Neuronal stem cell (in vitro differentiated cells): ENCODE results near the gene TRMT44.

Experiments used
- DNase-seq: peaks from one replicate; pipeline ENCODE4 v3.0.0-alpha.2; 2013; ENCODE audit warnings: low spot score
- H2AFZ ChIP-seq: one replicate; pipeline ENCODE4 v1.6.1; 2013; ENCODE audit warnings: mild to moderate bottlenecking, low read length, inconsistent platforms
- H2AK5ac ChIP-seq: 2 replicates; pipeline ENCODE4 v1.6.1; 2013; ENCODE audit warnings: low read depth, mild to moderate bottlenecking, inconsistent platforms, low read length, moderate library complexity, mixed read lengths
- H2BK120ac ChIP-seq: 2 replicates; pipeline ENCODE4 v1.6.1; 2013; ENCODE audit warnings: low read depth, mild to moderate bottlenecking, inconsistent platforms, low read length, moderate library complexity, mixed read lengths
- H2BK12ac ChIP-seq: one replicate; pipeline ENCODE4 v1.6.1; 2013; ENCODE audit warnings: low read length, inconsistent platforms
- H2BK15ac ChIP-seq: 2 replicates; pipeline ENCODE4 v1.6.1; 2013; ENCODE audit warnings: mild to moderate bottlenecking, low read length, inconsistent platforms, mixed read lengths
- H2BK5ac ChIP-seq: one replicate; pipeline ENCODE4 v1.6.1; 2013; ENCODE audit warnings: inconsistent platforms, mild to moderate bottlenecking, low read length, moderate library complexity
- H3K14ac ChIP-seq: one replicate; pipeline ENCODE4 v1.6.1; 2013; ENCODE audit warnings: low read length, inconsistent platforms
- H3K18ac ChIP-seq: 2 replicates; pipeline ENCODE4 v1.6.1; 2013; ENCODE audit warnings: low read length, inconsistent platforms
- H3K23ac ChIP-seq: 2 replicates; pipeline ENCODE4 v1.6.1; 2013; ENCODE audit warnings: low read depth, mild to moderate bottlenecking, mixed read lengths, low read length, inconsistent platforms; ENCODE audit not compliant: poor library complexity
- H3K27ac ChIP-seq: replicated peaks from 3 replicates; pipeline ENCODE4 v1.5.1; 2013; ENCODE audit warnings: low read length, inconsistent platforms
- H3K27me3 ChIP-seq, 3 experiments: 2 replicates each; pipeline ENCODE4 v1.6.1; 2013; ENCODE audit warnings: low read length in 3 of 3, mild to moderate bottlenecking in 2 of 3, inconsistent platforms in 1 of 3, low read depth in 1 of 3, mixed read lengths in 1 of 3, moderate library complexity in 1 of 3; ENCODE audit not compliant: control insufficient read depth in 3 of 3, insufficient read depth in 3 of 3
- H3K36me3 ChIP-seq, 2 donors: replicated peaks in 1 of 2; 2 replicates each; pipeline ENCODE4 v1.6.1; 2013; ENCODE audit warnings: low read length in 2 of 2; ENCODE audit not compliant: control insufficient read depth in 2 of 2, insufficient read depth in 2 of 2
- H3K4ac ChIP-seq: 2 replicates; pipeline ENCODE4 v1.6.1; 2013; ENCODE audit warnings: inconsistent platforms, mild to moderate bottlenecking, low read length, moderate library complexity
- H3K4me1 ChIP-seq, 2 donors: 1 replicate in 1 of 2; 2 replicates in 1 of 2; pipeline ENCODE4 v1.6.1; 2013; ENCODE audit warnings: low read length in 2 of 2, low read depth in 1 of 2; ENCODE audit not compliant: control insufficient read depth in 2 of 2, insufficient read depth in 1 of 2
- H3K4me2 ChIP-seq: one replicate; pipeline ENCODE4 v1.6.1; 2013; ENCODE audit warnings: mild to moderate bottlenecking, low read length, inconsistent platforms; ENCODE audit not compliant: insufficient read depth, poor library complexity, severe bottlenecking
- H3K4me3 ChIP-seq, 2 donors: 2 replicates each; pipeline ENCODE4 v1.5.1; 2013; ENCODE audit warnings: low read length in 2 of 2, mild to moderate bottlenecking in 2 of 2, inconsistent platforms in 1 of 2, moderate library complexity in 1 of 2
- H3K79me1 ChIP-seq: one replicate; pipeline ENCODE4 v1.6.1; 2013; ENCODE audit warnings: low read depth, mild to moderate bottlenecking, inconsistent platforms, low read length, moderate library complexity
- H3K9ac ChIP-seq: one replicate; pipeline ENCODE4 v1.6.1; 2013; ENCODE audit warnings: mild to moderate bottlenecking, low read depth, low read length, inconsistent platforms; ENCODE audit not compliant: poor library complexity
- H3K9me3 ChIP-seq, 2 donors: replicated peaks in 1 of 2; 2 replicates each; pipeline versions ENCODE3 to v1.6.1; 2013; ENCODE audit warnings: low read length in 2 of 2, mild to moderate bottlenecking in 2 of 2, inconsistent platforms in 1 of 2, low read depth in 1 of 2, mixed read lengths in 1 of 2, moderate library complexity in 1 of 2; ENCODE audit not compliant: control insufficient read depth in 2 of 2, insufficient read depth in 1 of 2
- H4K8ac ChIP-seq: one replicate; pipeline ENCODE4 v1.6.1; 2013; ENCODE audit warnings: low read depth, mild to moderate bottlenecking, inconsistent platforms, low read length, moderate library complexity
- H4K91ac ChIP-seq: one replicate; pipeline ENCODE4 v1.6.1; 2013; ENCODE audit warnings: low read length, low read depth, mild to moderate bottlenecking, inconsistent platforms; ENCODE audit not compliant: poor library complexity
- WGBS, 2 donors: extraction: QIAGEN DNeasy Blood & Tissue Kit; methylation state at CpG; one replicate each; pipeline ENCODE4 v1.1.7; 2013; ENCODE audit warnings: missing lambda C conversion rate in 2 of 2, mixed read lengths in 1 of 2; ENCODE audit not compliant: insufficient read length in 2 of 2, insufficient replicate concordance in 1 of 2; ENCODE audit errors: extremely low coverage in 2 of 2; 5-methylcytosine and 5-hydroxymethylcytosine counted together

Gene TRMT44

GRCh38 chr4:8464381-8464780, 23.8 kb downstream of the TRMT44 start:
- no peak overlapping the region for H2AFZ ChIP-seq
- H3K4me1 ChIP-seq = peaks cover 0 to 5% of the 10 kb centered on the region in 2 donors
- no peak overlapping the region for H3K4me3 ChIP-seq
- no peak overlapping the region for H3K14ac ChIP-seq
- no peaks in the 10 kb centered on the region for H3K27me3 ChIP-seq
- no peak overlapping the region for H3K23ac ChIP-seq
- no peak for DNase-seq
- no peak overlapping the region for H3K27ac ChIP-seq
- no peaks in the 10 kb centered on the region for H3K79me1 ChIP-seq
- H3K9ac ChIP-seq = no peak overlapping the region
- no peak overlapping the region for H3K4ac ChIP-seq
- peaks cover 20 to 75% of the 10 kb centered on the region in 2 donors for H3K36me3 ChIP-seq
- no peak overlapping the region for H3K18ac ChIP-seq
- no peak overlapping the region for H2BK120ac ChIP-seq
- no CpG with 5 or more reads among the region's 14 CpGs for WGBS, 2 donors
- no peak overlapping the region for H2BK12ac ChIP-seq
- H4K8ac ChIP-seq = no peak overlapping the region
- no peaks in the 10 kb centered on the region for H3K9me3 ChIP-seq
- H4K91ac ChIP-seq = no peak overlapping the region
- H2BK5ac ChIP-seq = no peak overlapping the region
- H3K4me2 ChIP-seq = no peak overlapping the region
- H2BK15ac ChIP-seq = no peak overlapping the region
- H2AK5ac ChIP-seq = no peak overlapping the region

GRCh38 chr4:8465615-8466611, 25.3 kb downstream of the TRMT44 start:
- no peak overlapping the region for H2AK5ac ChIP-seq
- H4K8ac ChIP-seq = no peak overlapping the region
- H3K14ac ChIP-seq = peak overlapping the region; percentile 27
- H3K27ac ChIP-seq = no peak overlapping the region
- H2BK120ac ChIP-seq = no peak overlapping the region
- no CpG with 5 or more reads among the region's 31 CpGs for WGBS, 2 donors
- DNase-seq = no peak
- H2BK5ac ChIP-seq = no peak overlapping the region
- H3K9me3 ChIP-seq = no peaks in the 10 kb centered on the region
- no peak overlapping the region for H4K91ac ChIP-seq
- no peak overlapping the region for H2BK12ac ChIP-seq
- H3K9ac ChIP-seq = no peak overlapping the region
- H3K79me1 ChIP-seq = no peaks in the 10 kb centered on the region
- no peak overlapping the region for H3K4ac ChIP-seq
- no peak overlapping the region for H2AFZ ChIP-seq
- no peaks in the 10 kb centered on the region for H3K27me3 ChIP-seq
- no peak overlapping the region for H2BK15ac ChIP-seq
- peaks cover 0 to 5% of the 10 kb centered on the region in 2 donors for H3K4me1 ChIP-seq
- H3K4me3 ChIP-seq = no peak overlapping the region
- H3K36me3 ChIP-seq = peaks cover 15 to 75% of the 10 kb centered on the region in 2 donors
- H3K23ac ChIP-seq = peak overlapping the region; percentile 66
- H3K4me2 ChIP-seq = no peak overlapping the region
- H3K18ac ChIP-seq = no peak overlapping the region

- WGBS, 2 donors = no CpG with 5 or more reads among the region's 18 CpGs
- no peak overlapping the region for H2BK12ac ChIP-seq
- no peak overlapping the region for H2AFZ ChIP-seq
- no peak overlapping the region for H4K91ac ChIP-seq
- H3K9ac ChIP-seq = no peak overlapping the region
- no peak overlapping the region for H3K4ac ChIP-seq
- no peak overlapping the region for H2BK15ac ChIP-seq
- H3K4me2 ChIP-seq = no peak overlapping the region
- H2BK5ac ChIP-seq = no peak overlapping the region
- no peaks in the 10 kb centered on the region for H3K79me1 ChIP-seq
- no peak overlapping the region for H3K23ac ChIP-seq
- H2BK120ac ChIP-seq = no peak overlapping the region
- H4K8ac ChIP-seq = no peak overlapping the region
- H3K9me3 ChIP-seq = no peaks in the 10 kb centered on the region
- no peak overlapping the region for H3K27ac ChIP-seq
- H3K4me1 ChIP-seq = peaks cover 0 to 6% of the 10 kb centered on the region in 2 donors
- no peak overlapping the region for H3K4me3 ChIP-seq
- no peak overlapping the region for H3K14ac ChIP-seq
- H3K18ac ChIP-seq = no peak overlapping the region
- no peaks in the 10 kb centered on the region for H3K27me3 ChIP-seq
- no peak for DNase-seq
- no peak overlapping the region for H2AK5ac ChIP-seq
- peaks cover 15 to 66% of the 10 kb centered on the region in 2 donors for H3K36me3 ChIP-seq
These were observed 26.4 kb downstream of the TRMT44 start for GRCh38 chr4:8467016-8467415.

GRCh38 chr4:8468746-8469535, 28.4 kb downstream of the TRMT44 start:
- no peak overlapping the region for H3K4me2 ChIP-seq
- no peaks in the 10 kb centered on the region for H3K9me3 ChIP-seq
- H3K18ac ChIP-seq = peak overlapping the region; percentile 50
- no peak overlapping the region for H4K8ac ChIP-seq
- H2BK15ac ChIP-seq = no peak overlapping the region
- H4K91ac ChIP-seq = no peak overlapping the region
- H3K36me3 ChIP-seq = peaks cover 15 to 54% of the 10 kb centered on the region in 2 donors
- no peak overlapping the region for H2BK12ac ChIP-seq
- H2AFZ ChIP-seq = no peak overlapping the region
- no peak overlapping the region for H2BK5ac ChIP-seq
- no peak overlapping the region for H3K27ac ChIP-seq
- no peak overlapping the region for H3K23ac ChIP-seq
- peak overlapping the region; percentile 41 for H2AK5ac ChIP-seq
- H2BK120ac ChIP-seq = no peak overlapping the region
- H3K4me3 ChIP-seq = no peak overlapping the region
- H3K27me3 ChIP-seq = no peaks in the 10 kb centered on the region
- H3K79me1 ChIP-seq = peaks cover 4% of the 10 kb centered on the region
- peak overlapping the region; percentile 13 for H3K9ac ChIP-seq
- peak overlapping the region; percentile 14 for H3K14ac ChIP-seq
- WGBS, 2 donors = no CpG with 5 or more reads among the region's 21 CpGs
- H3K4ac ChIP-seq = no peak overlapping the region
- peaks cover 0 to 15% of the 10 kb centered on the region in 2 donors for H3K4me1 ChIP-seq
- peak; percentile 52 for DNase-seq
